ENCODE measurements around the gene NHEJ1.

NHEJ1 gene

DNA sequence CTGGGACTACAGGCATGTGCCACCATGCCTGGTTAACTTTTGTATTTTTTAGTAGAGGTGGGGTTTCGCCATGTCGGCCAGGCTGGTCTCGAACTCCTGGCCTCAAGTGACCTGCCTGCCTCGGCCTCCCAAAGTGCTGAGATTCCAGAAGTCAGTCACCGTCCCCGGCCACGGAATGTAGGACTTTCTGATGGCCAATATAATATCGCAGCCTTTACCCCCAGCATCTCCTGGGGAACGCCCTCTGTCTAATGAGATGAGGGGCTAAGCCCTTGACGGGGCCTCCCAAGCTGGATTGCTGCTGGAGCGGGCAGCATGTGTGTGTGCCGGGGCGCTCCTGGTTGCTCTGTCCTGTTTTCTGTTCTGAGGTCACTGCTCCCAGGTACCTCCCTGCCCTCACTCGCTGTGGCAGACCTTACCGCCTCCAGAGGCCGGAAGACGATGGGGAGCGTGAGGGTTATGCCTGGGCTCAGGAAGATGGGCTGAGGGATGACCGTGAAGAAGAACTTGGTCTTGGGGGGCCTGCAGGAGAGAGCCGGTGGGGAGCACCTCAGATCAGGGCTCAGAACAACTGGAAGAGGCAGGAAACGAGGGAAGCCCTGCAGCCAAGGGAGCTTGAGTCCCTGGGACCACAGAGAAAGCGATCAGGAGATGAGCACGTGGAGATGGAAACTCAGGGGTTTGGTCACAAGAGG is 128.4 kb downstream of the NHEJ1 start:
- ATAC-seq (replicated peaks) (no peak), DNase-seq (no peak)

DNA sequence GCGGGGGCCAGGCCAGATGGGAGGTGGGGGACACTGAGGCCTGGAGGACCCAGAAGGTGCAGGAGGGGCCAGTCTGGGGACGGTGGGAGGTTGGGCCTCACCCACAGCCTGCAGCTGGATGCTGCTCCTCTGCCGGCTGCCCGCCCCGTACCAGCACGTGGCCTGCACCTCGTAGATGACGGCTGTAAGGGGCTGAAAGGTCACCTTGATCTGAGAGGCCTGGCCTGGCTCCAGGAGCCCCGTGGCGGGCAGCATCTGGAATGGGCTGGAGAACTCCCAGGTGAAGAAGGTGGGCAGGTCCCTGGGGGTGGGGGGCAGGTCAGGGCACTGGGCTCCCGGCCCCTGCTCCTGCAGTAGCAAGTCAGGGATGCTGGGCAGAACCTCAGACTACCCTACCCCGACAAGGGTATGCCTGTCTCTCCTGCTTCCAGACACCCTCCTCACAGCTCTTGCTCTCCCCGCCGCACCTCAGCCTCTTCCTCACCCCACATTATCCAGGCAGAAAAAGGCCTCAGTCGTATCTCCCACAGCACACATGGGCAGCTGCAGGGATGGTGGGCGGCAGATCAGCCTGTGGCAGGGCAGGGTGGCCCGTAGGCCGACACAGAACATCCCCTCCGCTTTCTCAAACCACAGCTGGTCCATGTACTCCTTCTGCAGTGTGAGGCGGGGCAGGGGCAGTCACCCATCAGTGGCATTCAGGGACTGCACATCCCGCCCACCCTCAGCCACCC is 129.4 kb downstream of the NHEJ1 start:
- H3K36me3 Mint-ChIP-seq (ENCODE audit: insufficient read depth): no peaks in the 10 kb centered on the region
- peaks cover 68 to 77% of the 10 kb centered on the region in 2 donors for H3K27me3 Mint-ChIP-seq
- DNase-seq (no peak), ATAC-seq (replicated peaks) (no peak)
- H3K4me3 Mint-ChIP-seq: no peak overlapping the region
- peaks cover 0 to 3% of the 10 kb centered on the region in 2 donors for H3K4me1 Mint-ChIP-seq (ENCODE audit: low read depth in 2 of 2)
- no peaks in the 10 kb centered on the region for H3K9me3 Mint-ChIP-seq
- no peak overlapping the region for H3K27ac Mint-ChIP-seq

More for the DNA sequence above, 128.4 kb downstream of the NHEJ1 start:
- Mint-ChIP-seq H3K36me3 (ENCODE audit: insufficient read depth) (peaks cover 2% of the 10 kb centered on the region), H3K4me3 (no peak overlapping the region), H3K9me3 (no peaks in the 10 kb centered on the region), H3K27me3 (peaks cover 68 to 84% of the 10 kb centered on the region in 2 donors), H3K27ac (no peak overlapping the region), H3K4me1 (ENCODE audit: low read depth in 2 of 2) (peaks cover 0 to 3% of the 10 kb centered on the region in 2 donors)

DNA sequence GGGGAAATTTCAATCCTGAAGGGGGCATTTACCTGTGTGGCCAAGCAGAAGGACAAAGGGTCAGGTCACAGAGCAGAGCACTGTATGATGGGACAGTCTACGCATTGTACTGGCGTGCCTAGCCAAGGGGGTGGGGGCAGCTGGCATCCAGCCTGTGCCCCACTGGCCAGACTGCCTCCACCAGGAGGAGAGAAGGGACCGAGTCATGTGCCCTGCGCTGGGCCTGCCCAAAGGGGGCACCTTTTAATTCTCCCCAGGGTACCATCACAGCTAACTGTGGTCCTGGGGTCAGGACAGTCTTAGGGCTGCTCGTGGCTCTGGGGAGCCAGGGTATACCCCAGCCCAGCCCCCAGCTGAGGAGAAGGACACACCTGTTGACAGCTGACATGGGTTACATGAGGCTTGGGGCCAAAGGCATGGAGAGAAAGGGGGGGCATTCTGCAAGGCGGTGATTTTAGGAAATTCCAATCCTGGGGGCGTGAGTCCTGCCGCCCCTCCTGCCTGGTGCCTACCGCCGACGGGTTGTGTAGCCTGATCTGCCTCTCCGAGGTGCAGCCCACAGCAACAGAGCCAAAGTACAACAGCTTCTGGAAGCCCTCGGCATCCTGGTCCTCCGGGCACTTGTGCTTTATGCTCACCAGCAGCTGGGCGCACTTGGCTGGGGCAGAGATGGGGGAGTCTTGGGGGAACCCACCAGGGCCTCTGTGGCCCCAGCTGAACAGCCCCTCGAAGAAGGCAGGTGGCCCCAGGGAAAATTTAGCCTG is 130.3 kb downstream of the NHEJ1 start:
- Mint-ChIP-seq H3K27me3 (peaks cover 64 to 76% of the 10 kb centered on the region in 2 donors), H3K36me3 (ENCODE audit: insufficient read depth) (no peaks in the 10 kb centered on the region), H3K27ac (no peak overlapping the region), H3K9me3 (no peaks in the 10 kb centered on the region), H3K4me1 (ENCODE audit: low read depth in 2 of 2) (peaks cover 0 to 3% of the 10 kb centered on the region in 2 donors), H3K4me3 (no peak overlapping the region)
- DNase-seq: no peak
- ATAC-seq (replicated peaks): no peak

DNA sequence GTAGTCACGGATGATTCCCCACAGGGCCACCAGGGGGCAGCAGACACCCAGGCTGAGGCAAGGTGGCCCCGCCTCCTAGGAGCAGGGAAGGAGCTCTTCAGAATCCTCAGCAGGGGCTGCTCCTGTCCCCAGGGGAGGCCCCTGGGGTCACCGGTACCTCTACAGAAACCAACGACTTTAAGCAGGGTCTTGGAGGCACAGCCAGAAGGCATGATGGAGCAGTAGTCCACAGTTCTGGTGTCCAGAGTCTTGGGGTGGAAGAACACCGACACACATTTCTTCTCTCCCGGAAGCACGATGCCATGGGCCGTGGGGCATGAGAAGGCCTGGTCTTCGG is 130.8 kb downstream of the NHEJ1 start:
- ATAC-seq (replicated peaks) (peak; percentile 87), DNase-seq (peak; percentile 70 to 73 (median 71))
- no peaks in the 10 kb centered on the region for H3K9me3 Mint-ChIP-seq
- H3K27ac Mint-ChIP-seq: no peak overlapping the region
- H3K4me1 Mint-ChIP-seq (ENCODE audit: low read depth in 2 of 2): peaks cover 0 to 3% of the 10 kb centered on the region in 2 donors
- H3K27me3 Mint-ChIP-seq: peaks cover 63 to 76% of the 10 kb centered on the region in 2 donors
- no peak overlapping the region for H3K4me3 Mint-ChIP-seq
- no peaks in the 10 kb centered on the region for H3K36me3 Mint-ChIP-seq (ENCODE audit: insufficient read depth)

DNA sequence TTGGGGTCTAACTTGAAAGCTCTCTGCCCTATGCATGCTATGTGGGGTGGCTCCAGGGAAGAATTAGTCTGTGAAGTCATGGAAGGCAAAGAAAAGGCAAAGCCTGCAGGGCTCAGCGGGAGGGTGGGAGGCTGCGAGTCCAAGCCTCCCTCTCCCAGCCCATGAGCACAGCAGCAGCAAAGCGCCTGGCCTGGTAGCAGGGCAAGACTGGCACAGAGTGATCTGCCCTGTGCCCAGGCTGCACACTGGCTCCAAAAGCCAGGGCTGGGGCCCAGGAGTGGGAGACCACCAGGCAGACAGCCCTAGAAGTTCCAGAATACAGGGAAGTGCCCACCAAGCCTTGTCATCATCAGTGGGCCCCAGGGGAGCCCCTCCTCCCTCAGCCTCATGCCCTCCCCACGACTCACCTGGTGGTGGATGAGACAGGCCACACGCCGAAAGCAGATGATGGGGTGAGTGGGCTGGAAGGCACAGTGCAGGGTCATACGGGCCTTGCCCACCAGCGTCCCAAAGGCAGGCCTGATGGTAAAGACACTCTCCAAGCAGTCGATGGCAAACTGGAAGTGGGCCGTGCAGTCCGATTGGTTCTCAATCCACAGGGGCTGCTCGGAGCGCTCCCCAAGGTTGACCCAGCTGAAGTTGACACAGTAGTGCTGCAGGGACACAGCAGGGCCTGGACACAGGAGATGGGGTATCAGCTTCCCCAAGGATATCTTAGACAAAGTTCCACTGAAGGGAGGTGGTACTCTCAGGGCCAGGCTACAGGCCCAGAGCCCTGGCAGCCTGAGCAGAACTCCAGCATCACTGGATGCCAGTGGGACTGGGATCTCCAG is 131.4 kb downstream of the NHEJ1 start:
- no peak overlapping the region for H3K4me3 Mint-ChIP-seq

DNA sequence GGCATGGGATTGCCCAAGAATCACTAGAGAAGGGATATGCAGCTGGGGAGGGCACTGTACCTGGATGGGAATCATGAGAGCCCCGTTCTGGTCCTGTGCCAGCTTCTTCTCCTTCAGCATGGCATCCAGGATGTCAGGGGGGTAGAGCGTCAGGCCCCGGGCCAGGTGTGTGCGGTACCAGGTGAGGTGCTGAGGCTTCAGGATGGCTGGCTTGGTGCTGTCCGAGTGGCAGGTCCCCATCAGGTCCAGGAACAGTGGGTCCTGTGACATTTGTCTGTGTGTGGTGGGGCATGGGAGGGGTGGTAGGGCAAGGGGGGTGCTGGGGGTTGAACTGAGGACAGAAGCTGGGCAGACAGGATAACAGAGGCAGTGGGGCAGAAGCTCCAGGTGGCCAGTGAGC is 132.5 kb downstream of the NHEJ1 start:
- no peak overlapping the region for H3K4me3 Mint-ChIP-seq
- ATAC-seq (replicated peaks): no peak
- H3K27ac Mint-ChIP-seq: no peak overlapping the region
- no peaks in the 10 kb centered on the region for H3K36me3 Mint-ChIP-seq (ENCODE audit: insufficient read depth)
- H3K9me3 Mint-ChIP-seq: no peaks in the 10 kb centered on the region
- H3K27me3 Mint-ChIP-seq: peaks cover 50 to 83% of the 10 kb centered on the region in 2 donors
- H3K4me1 Mint-ChIP-seq (ENCODE audit: low read depth in 2 of 2): peaks cover 0 to 3% of the 10 kb centered on the region in 2 donors
- no peak for DNase-seq

More for the DNA sequence above, 131.4 kb downstream of the NHEJ1 start:
- no peak overlapping the region for H3K27ac Mint-ChIP-seq
- H3K27me3 Mint-ChIP-seq: peaks cover 58 to 74% of the 10 kb centered on the region in 2 donors
- no peaks in the 10 kb centered on the region for H3K36me3 Mint-ChIP-seq (ENCODE audit: insufficient read depth)
- H3K9me3 Mint-ChIP-seq: no peaks in the 10 kb centered on the region
- ATAC-seq (replicated peaks) (no peak), DNase-seq (no peak)
- peaks cover 0 to 3% of the 10 kb centered on the region in 2 donors for H3K4me1 Mint-ChIP-seq (ENCODE audit: low read depth in 2 of 2)

DNA sequence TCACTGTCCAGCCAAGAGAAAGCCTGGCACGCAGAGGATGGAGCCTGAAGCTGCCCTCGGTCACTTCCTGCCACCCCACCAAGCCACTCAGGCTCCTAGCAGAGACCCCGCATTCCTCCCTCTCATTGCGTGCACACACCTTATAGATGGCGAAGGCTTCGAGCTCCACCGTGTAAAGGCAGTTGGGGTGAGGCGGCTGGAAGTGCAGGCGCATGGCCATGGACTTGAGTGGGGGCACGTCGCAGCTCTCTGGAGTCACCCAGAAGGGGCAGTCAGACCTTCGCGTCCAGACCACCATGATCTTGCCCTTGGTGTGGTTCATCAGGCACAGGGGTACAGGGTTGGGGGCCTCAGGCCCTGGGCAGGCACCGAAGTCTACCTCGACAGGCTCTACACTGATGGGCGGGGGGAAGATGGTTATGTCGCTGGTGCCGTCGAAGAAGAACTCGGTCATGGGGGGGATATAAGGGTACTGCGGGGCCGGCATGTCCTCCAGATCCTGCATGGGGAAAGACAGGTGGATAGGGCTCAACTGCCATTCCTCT is 133.0 kb downstream of the NHEJ1 start:
- Mint-ChIP-seq H3K4me3 (no peak overlapping the region), H3K9me3 (no peaks in the 10 kb centered on the region), H3K4me1 (ENCODE audit: low read depth in 2 of 2) (peaks cover 0 to 3% of the 10 kb centered on the region in 2 donors), H3K27ac (no peak overlapping the region), H3K36me3 (ENCODE audit: insufficient read depth) (no peaks in the 10 kb centered on the region), H3K27me3 (peaks cover 51 to 84% of the 10 kb centered on the region in 2 donors)
- ATAC-seq (replicated peaks): no peak
- DNase-seq: no peak

DNA sequence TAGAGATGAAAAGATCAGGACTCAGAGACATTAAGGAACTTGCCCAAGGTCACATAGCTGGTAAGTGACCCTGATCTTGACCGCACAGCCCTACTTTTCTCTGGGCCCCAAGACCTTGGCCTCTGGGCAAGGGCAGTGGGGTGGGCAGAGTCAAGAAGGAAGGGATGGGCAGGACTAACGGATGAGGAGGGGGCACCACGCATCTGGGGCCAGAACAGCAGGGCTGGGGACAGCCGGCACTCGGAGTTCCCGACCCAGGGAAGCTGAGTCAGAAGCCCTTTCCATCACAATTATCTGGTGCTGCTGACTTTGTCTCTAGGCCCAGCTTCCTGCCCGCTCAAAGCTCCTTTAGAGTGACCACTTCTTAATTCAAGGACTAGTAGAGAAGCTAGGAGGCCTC is 133.7 kb downstream of the NHEJ1 start:
- Mint-ChIP-seq H3K4me1 (ENCODE audit: low read depth in 2 of 2) (peaks cover 0 to 3% of the 10 kb centered on the region in 2 donors), H3K9me3 (no peaks in the 10 kb centered on the region), H3K4me3 (no peak overlapping the region), H3K36me3 (ENCODE audit: insufficient read depth) (no peaks in the 10 kb centered on the region), H3K27me3 (peaks cover 48 to 84% of the 10 kb centered on the region in 2 donors), H3K27ac (no peak overlapping the region)
- DNase-seq (no peak), ATAC-seq (replicated peaks) (no peak)

DNA sequence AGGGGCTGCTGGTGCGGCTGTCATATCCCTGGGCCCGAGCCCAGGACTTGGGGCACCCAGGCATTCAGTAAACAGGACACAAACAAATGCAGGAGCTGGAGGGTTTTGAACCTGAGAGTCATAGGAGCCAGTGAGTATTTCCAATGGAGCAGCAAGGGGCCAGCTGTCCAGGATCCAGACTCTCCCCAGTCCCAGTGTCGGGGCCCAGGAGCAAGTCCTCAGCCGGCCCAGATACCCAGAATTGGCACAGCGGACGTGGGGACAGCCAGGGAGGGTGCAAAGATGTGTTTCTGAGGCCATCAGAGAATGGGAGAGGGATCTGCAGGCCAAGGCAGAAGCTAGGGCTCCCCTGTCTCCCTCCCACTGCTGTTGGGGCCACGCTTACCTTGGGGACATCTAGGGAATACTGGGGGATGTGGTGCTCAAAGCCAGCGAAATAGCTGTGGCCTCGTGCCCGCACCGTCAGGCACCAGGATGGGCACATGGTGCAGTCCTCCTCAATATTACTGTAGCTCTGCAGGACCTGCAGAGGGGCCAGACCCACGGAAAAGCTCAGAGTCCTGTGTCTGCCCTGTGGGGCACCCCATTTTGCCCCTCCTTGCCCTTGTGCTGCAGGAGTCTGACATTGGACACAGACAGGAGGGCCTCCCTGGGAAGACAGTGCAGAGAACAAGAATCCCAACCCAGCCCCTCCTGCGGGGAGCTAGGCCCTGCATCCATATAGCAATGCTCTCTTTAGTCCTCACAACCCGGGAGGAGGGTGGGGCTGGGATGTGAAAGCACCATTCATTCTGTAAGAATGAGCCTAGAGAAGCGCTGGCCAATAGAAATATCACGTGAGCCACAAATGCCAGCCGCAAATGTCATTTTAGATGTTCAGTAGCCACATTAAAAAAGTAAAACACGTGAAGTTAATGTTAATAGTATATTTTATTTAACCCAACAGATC is 134.7 kb downstream of the NHEJ1 start:
- peaks cover 42 to 84% of the 10 kb centered on the region in 2 donors for H3K27me3 Mint-ChIP-seq
- DNase-seq: no peak
- ATAC-seq (replicated peaks): no peak
- no peak overlapping the region for H3K4me3 Mint-ChIP-seq
- H3K9me3 Mint-ChIP-seq: no peaks in the 10 kb centered on the region
- peak overlapping the region in 1 of 2 donors; percentile 44 for H3K27ac Mint-ChIP-seq
- H3K36me3 Mint-ChIP-seq (ENCODE audit: insufficient read depth): no peaks in the 10 kb centered on the region
- H3K4me1 Mint-ChIP-seq (ENCODE audit: low read depth in 2 of 2): peaks cover 0 to 3% of the 10 kb centered on the region in 2 donors
